ENCODE data around the gene BNIPL. TPM values are rescaled to one million over a fixed set of nuclear protein-coding genes. Genes with fewer than 3 reads are reported as not detected.

The BNIPL gene
- total and polyA plus RNA-seq, 12 donors = 0.05 to 2.4 (median 0.27) TPM; not detected in 3

- intact Hi-C loops (cut with DNase I) = no loop called here
- Histone ChIP-seq H3K4me1 (replicated peaks in 1 of 2) (peaks cover 29 to 30% of the 10 kb centered on the region in 2 donors), H3K27ac (peak within 1 kb of the TSS; percentile 86 to 98 (median 94)), H3K4me3 (peak within 1 kb of the TSS; percentile 92 to 99 (median 96)), H3K36me3 (replicated peaks in 1 of 2) (peaks cover 0 to 12% of the 10 kb centered on the region in 2 donors), H3K27me3 (no peaks in the 10 kb centered on the region), H3K9me3 (replicated peaks in 1 of 3) (no peaks in the 10 kb centered on the region)
- TF ChIP-seq POLR2A (IDR thresholded peaks at IDR 0.05) = peak in 1 of 2 donors; percentile 43
- TF ChIP-seq CTCF (IDR thresholded peaks at IDR 0.05) = no peak
- WGBS, 4 donors = 0 to 3% (median 2%) methylated on average over 15 of the region's 15 CpGs
- peak in 6 of 7 donors; percentile 38 to 85 (median 54) for DNase-seq
Measured at GRCh38 chr1:151060007-151060656, 23.7 kb downstream of the BNIPL start, which contains the start of gene MLLT11. Gene MLLT11 (plus strand): TSS chr1:151060397. CDS start chr1:151067225, 6,828 bp downstream.

- intact Hi-C loops (cut with DNase I) = no loop called here
- Histone ChIP-seq H3K36me3 (replicated peaks in 1 of 2) (peaks cover 0 to 5% of the 10 kb centered on the region in 2 donors), H3K4me1 (replicated peaks in 1 of 2) (peaks cover 22 to 30% of the 10 kb centered on the region in 2 donors), H3K9me3 (replicated peaks in 1 of 3) (no peaks in the 10 kb centered on the region), H3K27ac (peak overlapping the region in 2 of 5 donors; percentile 96 to 98), H3K4me3 (peak overlapping the region in 2 of 4 donors; percentile 92 to 94), H3K27me3 (no peaks in the 10 kb centered on the region)
- no peak for TF ChIP-seq POLR2A (IDR thresholded peaks at IDR 0.05)
- no peak for TF ChIP-seq CTCF (IDR thresholded peaks at IDR 0.05)
- WGBS, 4 donors = 65 to 71% (median 67%) methylated on average over 4 of the region's 4 CpGs
- DNase-seq = no peak
Measured at GRCh38 chr1:151060657-151061421, 24.5 kb downstream of the BNIPL start.

GRCh38 chr1:151061704-151062103, 25.3 kb downstream of the BNIPL start:
- no peak overlapping the region for H3K4me3 ChIP-seq
- no peaks in the 10 kb centered on the region for H3K27me3 ChIP-seq
- H3K36me3 ChIP-seq (replicated peaks in 1 of 2) = no peaks in the 10 kb centered on the region
- WGBS, 4 donors = 81 to 86% (median 84%) methylated on average over 2 of the region's 2 CpGs
- DNase-seq = no peak
- no peak for TF ChIP-seq POLR2A (IDR thresholded peaks at IDR 0.05)
- no peak for TF ChIP-seq CTCF (IDR thresholded peaks at IDR 0.05)
- H3K9me3 ChIP-seq (replicated peaks in 1 of 3) = no peaks in the 10 kb centered on the region
- intact Hi-C loops (cut with DNase I) = no loop called here
- H3K27ac ChIP-seq = peak overlapping the region in 1 of 5 donors; percentile 78
- H3K4me1 ChIP-seq (replicated peaks in 1 of 2) = peaks cover 13 to 21% of the 10 kb centered on the region in 2 donors

GRCh38 chr1:151062741-151063371, 26.5 kb downstream of the BNIPL start:
- TF ChIP-seq CTCF (IDR thresholded peaks at IDR 0.05) (no peak), POLR2A (IDR thresholded peaks at IDR 0.05) (peak in 1 of 2 donors; percentile 10)
- Histone ChIP-seq H3K4me1 (replicated peaks in 1 of 2) (peaks cover 4 to 12% of the 10 kb centered on the region in 2 donors), H3K4me3 (no peak overlapping the region), H3K9me3 (replicated peaks in 1 of 3) (no peaks in the 10 kb centered on the region), H3K27me3 (no peaks in the 10 kb centered on the region), H3K36me3 (replicated peaks in 1 of 2) (no peaks in the 10 kb centered on the region), H3K27ac (peak overlapping the region in 2 of 5 donors; percentile 71 to 78)
- 40 to 55% (median 50%) methylated on average over 3 of the region's 3 CpGs for WGBS, 4 donors
- peak in 3 of 7 donors; percentile 35 to 62 (median 61) for DNase-seq
- intact Hi-C loops (cut with DNase I) = no loop called here

All from adrenal gland (tissue), 12 donors.